Measurements from ENCODE around the gene FADS1.

FADS1 gene

GRCh38 chr11:61851900-61852295 lies 35.1 kb upstream of the FADS1 start:
- Histone ChIP-seq H3K36me3 (ENCODE audit: insufficient read depth, low read length) (peaks cover 38% of the 10 kb centered on the region), H3K9ac (ENCODE audit: low read depth, low read length) (no peak overlapping the region)

GRCh38 chr11:61851113-61851899 lies 34.5 kb upstream of the FADS1 start:
- H3K9me3 ChIP-seq (ENCODE audit: control insufficient read depth, insufficient read depth, low read length) = no peaks in the 10 kb centered on the region
- H3K9ac ChIP-seq (ENCODE audit: low read depth, low read length) = no peak overlapping the region
- H3K36me3 ChIP-seq (ENCODE audit: insufficient read depth, low read length) = peaks cover 42% of the 10 kb centered on the region; the same call in 1 of the 2 replicates
- H3K4me1 ChIP-seq (ENCODE audit: insufficient read depth, low read length) = no peaks in the 10 kb centered on the region

More at GRCh38 chr11:61851900-61852295, 35.1 kb upstream of the FADS1 start:
- H3K9me3 ChIP-seq (ENCODE audit: control insufficient read depth, insufficient read depth, low read length) = no peaks in the 10 kb centered on the region
- H3K4me1 ChIP-seq (ENCODE audit: insufficient read depth, low read length) = no peaks in the 10 kb centered on the region

- Histone ChIP-seq H3K9me3 (ENCODE audit: control insufficient read depth, insufficient read depth, low read length) (no peaks in the 10 kb centered on the region), H3K4me1 (ENCODE audit: insufficient read depth, low read length) (no peaks in the 10 kb centered on the region), H3K9ac (ENCODE audit: low read depth, low read length) (no peak overlapping the region), H3K36me3 (ENCODE audit: insufficient read depth, low read length) (peaks cover 39% of the 10 kb centered on the region; the same call in 1 of the 2 replicates)
Measured at GRCh38 chr11:61850687-61851086, 33.9 kb upstream of the FADS1 start.

- H3K4me1 ChIP-seq (ENCODE audit: insufficient read depth, low read length) = no peaks in the 10 kb centered on the region
- H3K9me3 ChIP-seq (ENCODE audit: control insufficient read depth, insufficient read depth, low read length) = no peaks in the 10 kb centered on the region
- no peak overlapping the region for H3K9ac ChIP-seq (ENCODE audit: low read depth, low read length)
- H3K36me3 ChIP-seq (ENCODE audit: insufficient read depth, low read length) = peaks cover 32% of the 10 kb centered on the region; the same call in 1 of the 2 replicates
Measured at GRCh38 chr11:61848631-61849030, 31.8 kb upstream of the FADS1 start.

- Histone ChIP-seq H3K9ac (ENCODE audit: low read depth, low read length) (no peak overlapping the region), H3K4me1 (ENCODE audit: insufficient read depth, low read length) (no peaks in the 10 kb centered on the region), H3K9me3 (ENCODE audit: control insufficient read depth, insufficient read depth, low read length) (no peaks in the 10 kb centered on the region), H3K36me3 (ENCODE audit: insufficient read depth, low read length) (peaks cover 32% of the 10 kb centered on the region; the same call in 1 of the 2 replicates)
Measured at GRCh38 chr11:61847914-61848581, 31.2 kb upstream of the FADS1 start.

GRCh38 chr11:61846362-61847020 lies 29.7 kb upstream of the FADS1 start:
- Histone ChIP-seq H3K4me1 (ENCODE audit: insufficient read depth, low read length) (no peaks in the 10 kb centered on the region), H3K9me3 (ENCODE audit: control insufficient read depth, insufficient read depth, low read length) (no peaks in the 10 kb centered on the region), H3K36me3 (ENCODE audit: insufficient read depth, low read length) (peaks cover 32% of the 10 kb centered on the region; the same call in 1 of the 2 replicates), H3K9ac (ENCODE audit: low read depth, low read length) (no peak overlapping the region)

- Histone ChIP-seq H3K36me3 (ENCODE audit: insufficient read depth, low read length) (peaks cover 33% of the 10 kb centered on the region), H3K4me1 (ENCODE audit: insufficient read depth, low read length) (no peaks in the 10 kb centered on the region), H3K9me3 (ENCODE audit: control insufficient read depth, insufficient read depth, low read length) (no peaks in the 10 kb centered on the region), H3K9ac (ENCODE audit: low read depth, low read length) (no peak overlapping the region)
Measured at GRCh38 chr11:61844909-61845565, 28.2 kb upstream of the FADS1 start.

GRCh38 chr11:61842528-61842820 lies 25.7 kb upstream of the FADS1 start:
- H3K4me1 ChIP-seq (ENCODE audit: insufficient read depth, low read length) = no peaks in the 10 kb centered on the region
- H3K9me3 ChIP-seq (ENCODE audit: control insufficient read depth, insufficient read depth, low read length) = no peaks in the 10 kb centered on the region
- H3K36me3 ChIP-seq (ENCODE audit: insufficient read depth, low read length) = peaks cover 20% of the 10 kb centered on the region
- no peak overlapping the region for H3K9ac ChIP-seq (ENCODE audit: low read depth, low read length)

GRCh38 chr11:61841636-61842527 lies 25.1 kb upstream of the FADS1 start:
- Histone ChIP-seq H3K9ac (ENCODE audit: low read depth, low read length) (no peak overlapping the region), H3K4me1 (ENCODE audit: insufficient read depth, low read length) (no peaks in the 10 kb centered on the region), H3K36me3 (ENCODE audit: insufficient read depth, low read length) (peaks cover 20% of the 10 kb centered on the region), H3K9me3 (ENCODE audit: control insufficient read depth, insufficient read depth, low read length) (no peaks in the 10 kb centered on the region)

GRCh38 chr11:61840371-61840770 lies 23.6 kb upstream of the FADS1 start:
- no peak overlapping the region for H3K9ac ChIP-seq (ENCODE audit: low read depth, low read length)
- H3K9me3 ChIP-seq (ENCODE audit: control insufficient read depth, insufficient read depth, low read length) = no peaks in the 10 kb centered on the region
- H3K4me1 ChIP-seq (ENCODE audit: insufficient read depth, low read length) = no peaks in the 10 kb centered on the region
- H3K36me3 ChIP-seq (ENCODE audit: insufficient read depth, low read length) = peaks cover 16% of the 10 kb centered on the region

- no peaks in the 10 kb centered on the region for H3K9me3 ChIP-seq (ENCODE audit: control insufficient read depth, insufficient read depth, low read length)
- H3K36me3 ChIP-seq (ENCODE audit: insufficient read depth, low read length) = peaks cover 16% of the 10 kb centered on the region
- H3K4me1 ChIP-seq (ENCODE audit: insufficient read depth, low read length) = 0 out of 2 replicates have a peak, but pooled peaks cover 4% of the 10 kb centered on the region
Measured at GRCh38 chr11:61839742-61840141, 22.9 kb upstream of the FADS1 start.

GRCh38 chr11:61838921-61839320 lies 22.1 kb upstream of the FADS1 start:
- H3K36me3 ChIP-seq (ENCODE audit: insufficient read depth, low read length) = peaks cover 16% of the 10 kb centered on the region
- H3K9ac ChIP-seq (ENCODE audit: low read depth, low read length) = no peak overlapping the region
- H3K4me1 ChIP-seq (ENCODE audit: insufficient read depth, low read length) = peaks cover 11% of the 10 kb centered on the region
- H3K9me3 ChIP-seq (ENCODE audit: control insufficient read depth, insufficient read depth, low read length) = no peaks in the 10 kb centered on the region

More at GRCh38 chr11:61839742-61840141, 22.9 kb upstream of the FADS1 start:
- H3K9ac ChIP-seq (ENCODE audit: low read depth, low read length) = no peak overlapping the region

GRCh38 chr11:61838501-61838900 lies 21.7 kb upstream of the FADS1 start:
- Histone ChIP-seq H3K4me1 (ENCODE audit: insufficient read depth, low read length) (peaks cover 15% of the 10 kb centered on the region), H3K36me3 (ENCODE audit: insufficient read depth, low read length) (peaks cover 16% of the 10 kb centered on the region), H3K9me3 (ENCODE audit: control insufficient read depth, insufficient read depth, low read length) (no peaks in the 10 kb centered on the region), H3K9ac (ENCODE audit: low read depth, low read length) (no peak overlapping the region)
